Activated naive CD8-positive, alpha-beta T cell treated with anti-CD3 and anti-CD28 coated beads, Interleukin-2, amount 50 U/mL, for 16 hours (primary cell): ENCODE data around the gene MICU1.

Experiments
- DNase-seq: peaks from one replicate; pipeline ENCODE4 v3.0.0-alpha.2; 2020; ENCODE audit warnings: low read depth, low spot score

The MICU1 gene

GRCh38 chr10:72637398-72637857 is 11.5 kb upstream of the MICU1 start:
- DNase-seq, result no peak

- no peak for DNase-seq
These were observed 4.3 kb upstream of the MICU1 start for GRCh38 chr10:72630144-72630543.

- no peak for DNase-seq
These were observed 520 bp upstream of the MICU1 start for GRCh38 chr10:72626444-72626754.

GRCh38 chr10:72625276-72625607 is 637 bp downstream of the MICU1 start:
- no peak for DNase-seq

GRCh38 chr10:72622271-72622670 is 3.6 kb downstream of the MICU1 start:
- no peak for DNase-seq

GRCh38 chr10:72616716-72617115 is 9.2 kb downstream of the MICU1 start:
- DNase-seq, result no peak

- no peak for DNase-seq
These were observed 9.9 kb downstream of the MICU1 start for GRCh38 chr10:72615970-72616369.

GRCh38 chr10:72612203-72612826 is 13.6 kb downstream of the MICU1 start:
- no peak for DNase-seq

- no peak for DNase-seq
These were observed 14.1 kb downstream of the MICU1 start for GRCh38 chr10:72611783-72612182.

GRCh38 chr10:72610466-72610865 is 15.4 kb downstream of the MICU1 start:
- no peak for DNase-seq

- DNase-seq, result no peak
These were observed 20.8 kb downstream of the MICU1 start for GRCh38 chr10:72605122-72605521.

GRCh38 chr10:72601144-72601543 is 24.7 kb downstream of the MICU1 start:
- DNase-seq, result no peak

GRCh38 chr10:72598769-72599701 is 26.8 kb downstream of the MICU1 start:
- no peak for DNase-seq

- DNase-seq, result no peak
These were observed 28.0 kb downstream of the MICU1 start for GRCh38 chr10:72597897-72598296.

- no peak for DNase-seq
These were observed 30.4 kb downstream of the MICU1 start for GRCh38 chr10:72595436-72595835.

GRCh38 chr10:72593963-72594362 is 31.9 kb downstream of the MICU1 start:
- no peak for DNase-seq

- DNase-seq, result no peak
These were observed 37.6 kb downstream of the MICU1 start for GRCh38 chr10:72588266-72588665.

- no peak for DNase-seq
These were observed 38.3 kb downstream of the MICU1 start for GRCh38 chr10:72587568-72587967.

- DNase-seq, result no peak
These were observed 51.2 kb downstream of the MICU1 start for GRCh38 chr10:72574636-72575035.

- no peak for DNase-seq
These were observed 52.8 kb downstream of the MICU1 start for GRCh38 chr10:72573079-72573478.

- no peak for DNase-seq
These were observed 57.8 kb downstream of the MICU1 start for GRCh38 chr10:72567889-72568640.

GRCh38 chr10:72567421-72567820 is 58.5 kb downstream of the MICU1 start:
- no peak for DNase-seq

- no peak for DNase-seq
These were observed 61.3 kb downstream of the MICU1 start for GRCh38 chr10:72564596-72564995.
